Fibroblast of villous mesenchyme (primary cell): ENCODE measurements around the gene CAPN7. TPM values are rescaled to one million over a fixed set of nuclear protein-coding genes. Genes with fewer than 3 reads are reported as not detected.

Experiments
- DNase-seq: peaks from one replicate; pipeline ENCODE4 v3.0.0-alpha.2; 2010; ENCODE audit warnings: low read depth
- H3K4me3 ChIP-seq: 2 replicates; pipeline ENCODE4 v1.5.1; 2011; ENCODE audit warnings: low read depth, mild to moderate bottlenecking, low read length
- total RNA-seq: library from RNA; depleted of rRNA; stranded (reverse); fragments of >200 nt; gene quantifications from 2 replicates; pipeline ENCODE4 v1.2.3, GENCODE V29; 2012
- TF ChIP-seq, protein P1 (sequence below): IDR thresholded peaks from 2 replicates; pipeline ENCODE4 v1.5.1; 2012; ENCODE audit warnings: low read depth, mild to moderate bottlenecking, low read length; ENCODE audit not compliant: insufficient read depth

The CAPN7 gene
- total RNA-seq, 1 donor = 51.4 TPM

DNA sequence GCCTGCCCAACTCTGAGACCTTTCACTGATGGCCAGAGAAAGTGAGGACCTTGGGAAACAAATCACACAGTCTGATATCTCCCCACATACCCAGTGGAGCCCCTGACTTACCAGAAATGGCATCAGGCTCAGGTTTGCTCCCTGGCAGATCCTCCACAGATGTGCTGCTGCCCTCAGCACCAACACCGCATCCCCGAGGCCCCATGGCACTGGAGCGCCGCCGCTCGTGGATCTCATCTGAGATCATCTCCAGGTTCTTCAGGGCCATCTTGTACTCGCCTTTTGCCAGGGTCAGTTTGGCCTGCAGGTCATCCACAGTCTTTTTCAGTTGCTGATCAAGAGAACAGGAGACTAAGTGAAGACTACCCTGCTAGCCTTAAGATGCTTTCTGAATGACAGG, 52.7 kb downstream of the CAPN7 start:
- TF ChIP-seq, protein P1, sequence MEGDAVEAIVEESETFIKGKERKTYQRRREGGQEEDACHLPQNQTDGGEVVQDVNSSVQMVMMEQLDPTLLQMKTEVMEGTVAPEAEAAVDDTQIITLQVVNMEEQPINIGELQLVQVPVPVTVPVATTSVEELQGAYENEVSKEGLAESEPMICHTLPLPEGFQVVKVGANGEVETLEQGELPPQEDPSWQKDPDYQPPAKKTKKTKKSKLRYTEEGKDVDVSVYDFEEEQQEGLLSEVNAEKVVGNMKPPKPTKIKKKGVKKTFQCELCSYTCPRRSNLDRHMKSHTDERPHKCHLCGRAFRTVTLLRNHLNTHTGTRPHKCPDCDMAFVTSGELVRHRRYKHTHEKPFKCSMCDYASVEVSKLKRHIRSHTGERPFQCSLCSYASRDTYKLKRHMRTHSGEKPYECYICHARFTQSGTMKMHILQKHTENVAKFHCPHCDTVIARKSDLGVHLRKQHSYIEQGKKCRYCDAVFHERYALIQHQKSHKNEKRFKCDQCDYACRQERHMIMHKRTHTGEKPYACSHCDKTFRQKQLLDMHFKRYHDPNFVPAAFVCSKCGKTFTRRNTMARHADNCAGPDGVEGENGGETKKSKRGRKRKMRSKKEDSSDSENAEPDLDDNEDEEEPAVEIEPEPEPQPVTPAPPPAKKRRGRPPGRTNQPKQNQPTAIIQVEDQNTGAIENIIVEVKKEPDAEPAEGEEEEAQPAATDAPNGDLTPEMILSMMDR = no peak
- no peak overlapping the region for H3K4me3 ChIP-seq
- no peak for DNase-seq

GRCh38 chr3:15260531-15260930, 54.5 kb downstream of the CAPN7 start:
- TF ChIP-seq, protein P1 = no peak
- H3K4me3 ChIP-seq = no peak overlapping the region
- DNase-seq = no peak

DNA sequence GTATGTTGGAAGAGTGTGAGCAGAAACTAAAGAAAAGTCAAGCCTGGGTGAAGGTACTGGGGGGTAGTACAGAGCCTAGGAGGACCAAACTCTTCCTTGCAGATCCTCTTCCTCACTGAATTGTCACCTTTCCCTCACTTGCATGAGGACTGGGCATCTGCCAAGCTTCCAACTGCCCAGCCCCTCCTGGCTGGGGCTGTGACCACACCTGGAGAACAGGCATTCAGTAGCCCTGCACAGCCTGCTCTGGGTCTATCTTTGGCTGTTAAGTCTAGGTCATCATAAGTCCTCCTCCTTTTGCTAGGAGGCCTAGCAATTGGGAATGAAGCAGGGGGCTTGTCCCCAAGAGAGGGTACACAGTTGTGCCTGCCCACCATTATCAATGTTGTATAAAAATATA, 55.2 kb downstream of the CAPN7 start:
- H3K4me3 ChIP-seq = no peak overlapping the region
- TF ChIP-seq, protein P1 = no peak
- no peak for DNase-seq

GRCh38 chr3:15262021-15262420, 56.0 kb downstream of the CAPN7 start:
- H3K4me3 ChIP-seq = no peak overlapping the region
- TF ChIP-seq, protein P1 = no peak
- DNase-seq = no peak

DNA sequence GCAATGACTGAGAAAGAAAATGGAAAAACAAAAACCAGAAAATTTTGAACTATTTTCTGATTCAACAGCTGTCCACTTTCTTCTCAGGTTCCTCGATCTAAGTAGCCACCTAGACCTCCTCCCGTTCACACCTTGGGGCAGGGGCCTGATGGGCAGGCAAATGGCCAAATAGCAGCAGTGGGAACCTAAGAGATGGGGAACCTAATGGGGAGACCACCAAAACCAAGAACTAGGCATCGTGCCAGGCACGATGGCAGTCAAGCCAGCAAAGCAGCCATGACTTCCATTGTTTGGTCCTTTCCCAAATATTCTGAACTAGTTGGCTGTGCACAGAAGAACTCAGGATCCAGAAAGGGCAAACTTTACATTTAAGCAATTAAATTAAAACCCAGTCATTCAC, 57.1 kb downstream of the CAPN7 start:
- TF ChIP-seq, protein P1 = no peak
- no peak for DNase-seq
- no peak overlapping the region for H3K4me3 ChIP-seq

DNA sequence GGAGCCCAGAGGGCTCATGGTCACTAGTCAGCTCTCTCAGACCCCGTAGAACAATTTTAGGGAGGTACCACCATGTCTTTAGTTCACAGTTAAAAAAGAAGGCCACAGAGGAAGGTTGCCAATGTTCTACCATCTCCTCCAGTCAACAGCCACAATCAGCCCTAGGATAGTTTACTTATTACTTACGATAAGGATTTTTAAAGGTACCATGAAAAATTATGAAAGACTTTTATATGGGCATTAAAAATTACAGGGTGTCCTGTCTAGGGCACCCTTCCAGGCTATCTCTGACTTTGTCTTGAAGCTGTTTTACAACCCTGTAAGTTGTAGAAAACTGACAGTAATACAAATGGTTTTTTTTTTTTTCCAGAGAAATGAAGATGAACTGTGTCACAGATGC, 57.9 kb downstream of the CAPN7 start:
- TF ChIP-seq, protein P1 = no peak
- DNase-seq = no peak
- H3K4me3 ChIP-seq = no peak overlapping the region

GRCh38 chr3:15264486-15264885, 58.4 kb downstream of the CAPN7 start:
- no peak overlapping the region for H3K4me3 ChIP-seq
- TF ChIP-seq, protein P1 = no peak
- DNase-seq = no peak
